Keratinocyte (primary cell): ENCODE results near the gene AK9. TPM values are rescaled to one million over a fixed set of nuclear protein-coding genes. Genes with fewer than 3 reads are reported as not detected.

ENCODE experiments used
- DNase-seq: peaks from one replicate; pipeline ENCODE4 v3.0.0-alpha.2; 2011; ENCODE audit warnings: low read depth, missing footprints, low spot score
- FAIRE-seq: peaks from 2 replicates; lab custom pipeline; 2011; peaks lifted over from hg19 to GRCh38; lab: Jason Lieb, UNC
- H2AFZ ChIP-seq: 2 replicates; pipeline ENCODE4 v1.6.0; 2012; ENCODE audit warnings: low read length, control low read depth, inconsistent platforms; ENCODE audit not compliant: control insufficient read depth
- H3K27ac ChIP-seq: 2 replicates; pipeline ENCODE4 v1.5.1; 2011; ENCODE audit warnings: low read length; ENCODE audit not compliant: control insufficient read depth, insufficient read depth
- H3K27me3 ChIP-seq: 3 replicates; pipeline ENCODE4 v1.6.0; 2011; ENCODE audit warnings: low read length; ENCODE audit not compliant: control insufficient read depth, insufficient read depth; ENCODE audit errors: extremely low read depth
- H3K36me3 ChIP-seq, 2 experiments: 2 replicates in 1 of 2; 3 replicates in 1 of 2; pipeline ENCODE4 v1.5.1; 2011; ENCODE audit warnings: low read length in 2 of 2, mild to moderate bottlenecking in 1 of 2; ENCODE audit not compliant: control insufficient read depth in 2 of 2, insufficient read depth in 2 of 2; ENCODE audit errors: extremely low read depth in 1 of 2
- H3K4me1 ChIP-seq: 3 replicates; pipeline ENCODE4 v1.5.1; 2011; ENCODE audit warnings: low read length; ENCODE audit not compliant: control insufficient read depth, insufficient read depth; ENCODE audit errors: extremely low read depth
- H3K4me2 ChIP-seq: 3 replicates; pipeline ENCODE4 v1.6.0; 2011; ENCODE audit warnings: low read depth, low read length; ENCODE audit not compliant: control insufficient read depth, insufficient read depth; ENCODE audit errors: extremely low read depth
- H3K4me3 ChIP-seq, 3 experiments: fragments of 200-600 bp in 1 of 3; sonication (generic) in 1 of 3; 2 replicates in 2 of 3; 3 replicates in 1 of 3; pipeline ENCODE4 v1.5.1; 2011 to 2016; ENCODE audit warnings: low read length in 3 of 3, mild to moderate bottlenecking in 3 of 3, control low read depth in 2 of 3, inconsistent platforms in 1 of 3, low read depth in 1 of 3, mixed read lengths in 1 of 3, mixed run types in 1 of 3, moderate library complexity in 1 of 3; ENCODE audit not compliant: control insufficient read depth in 2 of 3, insufficient read depth in 2 of 3; ENCODE audit errors: extremely low read depth in 1 of 3
- H3K79me2 ChIP-seq: 2 replicates; pipeline ENCODE4 v1.6.0; 2012; ENCODE audit warnings: low read length; ENCODE audit not compliant: control insufficient read depth, insufficient read depth
- H3K9ac ChIP-seq: 3 replicates; pipeline ENCODE4 v1.6.0; 2011; ENCODE audit warnings: low read length; ENCODE audit not compliant: control insufficient read depth, insufficient read depth; ENCODE audit errors: extremely low read depth
- H3K9me1 ChIP-seq: 3 replicates; pipeline ENCODE4 v1.6.0; 2011; ENCODE audit warnings: low read length; ENCODE audit not compliant: control insufficient read depth, insufficient read depth; ENCODE audit errors: extremely low read depth
- H3K9me3 ChIP-seq: 2 replicates; pipeline ENCODE4 v1.5.1; 2012; ENCODE audit warnings: low read depth, low read length; ENCODE audit not compliant: control insufficient read depth
- H4K20me1 ChIP-seq: 3 replicates; pipeline ENCODE4 v1.6.0; 2011; ENCODE audit warnings: low read length; ENCODE audit not compliant: control insufficient read depth, insufficient read depth; ENCODE audit errors: extremely low read depth
- EZH2 ChIP-seq: IDR thresholded peaks from one replicate; pipeline ENCODE4 v1.6.1; 2012; ENCODE audit warnings: inconsistent platforms, mild to moderate bottlenecking, low read length, moderate library complexity
- dilution Hi-C: fragments of 300-500 bp; cut with MboI; formaldehyde crosslinking; loops from one replicate; pipeline ENCODE4 v1.7.0; 2020; ENCODE audit warnings: low sequenced_read_pairs; ENCODE audit not compliant: extremely low pct_ligation_motif_present
- polyA plus RNA-seq, 5 experiments: library from polyadenylated mRNA; depleted of rRNA in 3 of 5; stranded (reverse) in 3 of 5; stranded (forward) in 1 of 5; unstranded in 1 of 5; fragments of >200 nt; gene quantifications; 1 replicate in 1 of 5; 2 replicates in 3 of 5; 3 replicates in 1 of 5; pipeline versions ENCODE4 v1.2.1 to v1.2.3, GENCODE V29; 2011 to 2012; ENCODE audit warnings: missing spikeins in 2 of 5, low read depth in 1 of 5, low replicate concordance in 1 of 5
- TF ChIP-seq, protein P1 (sequence below), 3 experiments: IDR thresholded peaks in 1 of 3; conservative IDR thresholded peaks in 1 of 3; optimal IDR thresholded peaks in 1 of 3; 2 replicates in 2 of 3; 3 replicates in 1 of 3; pipeline versions ENCODE3 to v1.5.1; 2011; ENCODE audit warnings: low read length in 3 of 3, mild to moderate bottlenecking in 3 of 3, moderate library complexity in 2 of 3, control low read depth in 1 of 3, inconsistent platforms in 1 of 3; ENCODE audit not compliant: insufficient read depth in 2 of 3; ENCODE audit errors: extremely low read depth in 1 of 3

AK9 gene
- polyA plus RNA-seq, 1 donor (not counting 4 experiments of a cell fraction or from before 2014, with no cell fraction given) = 1.8 TPM

DNA sequence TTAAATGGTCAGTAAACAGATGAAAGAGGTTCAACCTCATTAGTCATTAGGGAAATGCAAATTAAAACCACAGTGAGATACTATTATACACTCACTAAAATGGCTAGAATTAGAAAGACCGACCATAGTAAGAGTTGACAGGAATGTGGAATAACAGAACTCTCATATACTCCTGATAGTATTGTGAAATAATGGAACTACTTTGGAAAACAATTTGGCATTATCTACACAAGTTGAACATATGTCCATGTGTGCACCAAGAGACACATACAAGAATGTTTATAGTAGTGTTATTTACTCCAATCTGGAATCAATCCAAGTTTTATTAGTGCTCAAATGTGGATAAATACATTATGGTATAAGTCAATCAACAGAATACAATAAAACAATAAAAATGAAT, 59.6 kb downstream of the AK9 start:
- dilution Hi-C loops = no loop called here
- Histone ChIP-seq H3K4me3 (no peak overlapping the region), H3K27ac (no peak overlapping the region), H3K9me3 (no peaks in the 10 kb centered on the region), H3K4me1 (no peaks in the 10 kb centered on the region), H2AFZ (no peak overlapping the region), H3K36me3 (no peaks in the 10 kb centered on the region), H3K27me3 (peaks cover 4% of the 10 kb centered on the region), H3K4me2 (no peak overlapping the region), H3K9me1 (no peaks in the 10 kb centered on the region), H4K20me1 (no peaks in the 10 kb centered on the region), H3K9ac (no peak overlapping the region), H3K79me2 (no peaks in the 10 kb centered on the region)
- no peak for TF ChIP-seq EZH2
- TF ChIP-seq, protein P1, sequence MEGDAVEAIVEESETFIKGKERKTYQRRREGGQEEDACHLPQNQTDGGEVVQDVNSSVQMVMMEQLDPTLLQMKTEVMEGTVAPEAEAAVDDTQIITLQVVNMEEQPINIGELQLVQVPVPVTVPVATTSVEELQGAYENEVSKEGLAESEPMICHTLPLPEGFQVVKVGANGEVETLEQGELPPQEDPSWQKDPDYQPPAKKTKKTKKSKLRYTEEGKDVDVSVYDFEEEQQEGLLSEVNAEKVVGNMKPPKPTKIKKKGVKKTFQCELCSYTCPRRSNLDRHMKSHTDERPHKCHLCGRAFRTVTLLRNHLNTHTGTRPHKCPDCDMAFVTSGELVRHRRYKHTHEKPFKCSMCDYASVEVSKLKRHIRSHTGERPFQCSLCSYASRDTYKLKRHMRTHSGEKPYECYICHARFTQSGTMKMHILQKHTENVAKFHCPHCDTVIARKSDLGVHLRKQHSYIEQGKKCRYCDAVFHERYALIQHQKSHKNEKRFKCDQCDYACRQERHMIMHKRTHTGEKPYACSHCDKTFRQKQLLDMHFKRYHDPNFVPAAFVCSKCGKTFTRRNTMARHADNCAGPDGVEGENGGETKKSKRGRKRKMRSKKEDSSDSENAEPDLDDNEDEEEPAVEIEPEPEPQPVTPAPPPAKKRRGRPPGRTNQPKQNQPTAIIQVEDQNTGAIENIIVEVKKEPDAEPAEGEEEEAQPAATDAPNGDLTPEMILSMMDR (optimal IDR thresholded peaks at IDR 0.05 in 1 of 3, IDR thresholded peaks at IDR 0.05 in 1 of 3, conservative IDR thresholded peaks at IDR 0.05 in 1 of 3; ENCODE audit: extremely low read depth in 1 of 3, insufficient read depth in 2 of 3, low read length in 3 of 3) = no peak
- DNase-seq (no peak), FAIRE-seq (no peak)

DNA sequence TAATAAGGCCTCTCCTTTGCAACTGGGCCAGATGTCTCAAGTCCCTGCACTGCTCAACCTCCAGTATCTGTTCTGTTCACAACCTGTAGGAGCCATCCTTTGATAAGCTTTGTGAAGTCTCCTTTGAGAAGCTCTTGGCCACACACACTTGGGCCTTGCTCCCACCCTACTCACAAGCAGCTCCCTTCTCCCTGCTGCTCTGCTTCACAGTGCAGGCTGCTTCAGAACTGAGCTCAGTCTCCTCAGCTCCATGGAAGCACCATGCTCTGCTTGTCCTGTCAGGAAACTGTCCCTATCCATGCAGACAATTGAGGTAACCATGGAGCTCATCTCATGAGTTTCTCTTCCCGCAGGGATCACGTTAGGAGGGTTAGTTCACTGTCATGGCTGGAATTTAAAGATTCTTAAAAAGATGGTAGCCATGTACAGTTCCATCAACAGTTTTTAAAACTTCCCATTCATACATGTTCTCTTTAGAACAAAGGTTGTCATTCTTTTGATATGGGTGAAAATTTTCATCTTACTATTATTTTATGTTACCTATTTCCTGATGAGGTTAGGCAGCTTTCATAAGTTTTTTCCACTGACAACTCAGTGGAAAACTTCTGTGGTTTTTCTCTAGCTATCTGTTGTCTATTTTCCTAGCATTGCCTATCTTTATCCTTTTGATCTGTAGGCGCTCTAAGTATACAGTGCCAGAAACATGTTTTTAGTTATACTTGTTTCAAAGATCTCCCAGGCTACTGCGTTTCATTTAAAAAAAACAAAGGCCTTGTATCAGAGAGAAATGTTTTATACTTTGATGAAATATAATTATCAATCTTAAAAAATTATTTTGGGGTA, 62.6 kb downstream of the AK9 start:
- no peak overlapping the region for H3K9ac ChIP-seq
- no peaks in the 10 kb centered on the region for H3K9me3 ChIP-seq
- TF ChIP-seq EZH2 = no peak
- TF ChIP-seq, protein P1 (optimal IDR thresholded peaks at IDR 0.05 in 1 of 3, IDR thresholded peaks at IDR 0.05 in 1 of 3, conservative IDR thresholded peaks at IDR 0.05 in 1 of 3; ENCODE audit: extremely low read depth in 1 of 3, insufficient read depth in 2 of 3, low read length in 3 of 3) = no peak
- H3K27me3 ChIP-seq = no peaks in the 10 kb centered on the region
- H2AFZ ChIP-seq = no peak overlapping the region
- H3K4me3 ChIP-seq = no peak overlapping the region
- no peaks in the 10 kb centered on the region for H3K36me3 ChIP-seq
- H3K79me2 ChIP-seq = no peaks in the 10 kb centered on the region
- DNase-seq (no peak), FAIRE-seq (no peak)
- H3K4me2 ChIP-seq = no peak overlapping the region
- dilution Hi-C loops = no loop called here
- no peaks in the 10 kb centered on the region for H3K9me1 ChIP-seq
- no peaks in the 10 kb centered on the region for H4K20me1 ChIP-seq
- H3K4me1 ChIP-seq = no peaks in the 10 kb centered on the region
- H3K27ac ChIP-seq = no peak overlapping the region
